ENCODE measurements around the gene EIF4E3. TPM values are rescaled to one million over a fixed set of nuclear protein-coding genes. Genes with fewer than 3 reads are reported as not detected.
A peak's percentile ranks its signal among the peaks of the same experiment; 100 is the strongest.

The EIF4E3 gene
- polyA plus RNA-seq, 1 of the 3 experiments (the other 2 are of a cell fraction): 0.67 TPM

DNA sequence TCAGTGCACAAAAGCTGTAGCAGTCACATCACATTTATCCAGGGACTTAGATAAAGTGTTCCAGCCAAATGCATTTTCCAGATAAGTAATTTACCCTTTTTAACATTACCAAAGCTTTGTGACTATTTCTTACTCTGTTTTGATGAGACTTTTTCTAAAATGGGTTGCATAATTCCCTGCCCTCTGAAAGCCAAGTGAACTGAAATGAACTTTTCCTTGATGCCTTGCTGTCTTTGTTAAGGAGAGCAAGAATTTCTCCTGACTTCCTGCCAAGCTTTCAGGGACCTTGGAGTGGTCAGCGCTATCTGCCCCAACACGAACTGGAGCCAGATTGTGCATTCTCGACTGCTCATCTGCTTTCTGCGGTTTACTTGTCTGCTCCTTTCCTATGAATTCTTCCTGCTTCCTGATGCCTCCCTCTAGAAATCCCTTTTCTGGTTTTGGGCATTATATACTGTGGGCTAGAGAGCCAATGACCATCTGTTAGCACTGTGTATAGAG, 34.8 kb downstream of the EIF4E3 start (continued):
- TF ChIP-seq REST (IDR thresholded peaks at IDR 0.05; ENCODE audit: low read depth, low read length): no peak
- TF ChIP-seq FOSL2 (IDR thresholded peaks at IDR 0.05; ENCODE audit: borderline replicate concordance, low read depth): no peak
- TF ChIP-seq EP300 (IDR thresholded peaks at IDR 0.05; ENCODE audit: borderline replicate concordance in 1 of 2, low read depth in 1 of 2, low read length in 1 of 2): peak in 1 of 2 experiments; percentile 21; a peak in 1 of 4 replicates
- TF ChIP-seq SIN3A (IDR thresholded peaks at IDR 0.05; ENCODE audit: borderline replicate concordance, low read depth, low read length): no peak
- no peak for TF ChIP-seq TAF1 (IDR thresholded peaks at IDR 0.05; ENCODE audit: borderline replicate concordance, low read depth, low read length)
- peak; percentile 38; the same call in 1 of the 2 replicates for TF ChIP-seq ELF1 (IDR thresholded peaks at IDR 0.05)
- TF ChIP-seq MEF2A (IDR thresholded peaks at IDR 0.05; ENCODE audit: borderline replicate concordance, low read depth): no peak
- no peak for TF ChIP-seq NRF1 (IDR thresholded peaks at IDR 0.05; ENCODE audit: low read depth, low read length)
- no peak for TF ChIP-seq MXI1 (IDR thresholded peaks at IDR 0.05; ENCODE audit: low read depth, low read length)
- no peak for TF ChIP-seq JUND (IDR thresholded peaks at IDR 0.05)
- TF ChIP-seq NFIC (IDR thresholded peaks at IDR 0.05; ENCODE audit: borderline replicate concordance): peak; percentile 69; the same call in 1 of the 2 replicates

DNA sequence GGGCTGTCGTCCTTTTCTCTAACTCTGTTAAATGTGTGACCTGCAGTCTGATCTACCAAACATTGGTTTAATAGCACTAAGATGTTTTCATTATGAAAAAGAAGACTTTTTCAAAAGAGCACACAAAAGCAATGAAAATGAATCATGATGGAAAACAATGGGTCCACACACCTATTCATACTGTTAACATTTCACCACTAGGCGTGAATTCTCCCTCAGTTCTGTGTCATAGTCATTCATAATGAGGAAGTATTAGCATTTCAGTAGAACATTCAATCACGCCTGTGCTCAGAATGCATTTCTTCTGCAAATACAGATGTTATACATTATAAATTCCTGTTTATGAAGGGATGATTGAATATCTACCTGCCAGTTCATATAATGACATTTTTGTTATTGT, 35.9 kb downstream of the EIF4E3 start:
- Histone ChIP-seq H3K4me2 (no peak overlapping the region), H3K9me2 (no peaks in the 10 kb centered on the region), H3K27me3 (ENCODE audit: insufficient read depth) (no peaks in the 10 kb centered on the region), H3K27ac (ENCODE audit: low read depth in 2 of 2, low read length in 1 of 2) (no peak overlapping the region; a peak in 1 of 4 replicates), H4K20me1 (ENCODE audit: insufficient read depth) (no peaks in the 10 kb centered on the region), H3K9ac (no peak overlapping the region), H3K9me3 (no peaks in the 10 kb centered on the region), H2AFZ (ENCODE audit: low read depth) (no peak overlapping the region), H3F3A (replicated peaks; ENCODE audit: insufficient read depth) (no peaks in the 10 kb centered on the region), H3K79me2 (ENCODE audit: insufficient read depth) (no peaks in the 10 kb centered on the region), H3K4me3 (ENCODE audit: low read depth in 2 of 2, low read length in 1 of 2) (no peak overlapping the region), H3K36me3 (replicated peaks in 1 of 2; ENCODE audit: control insufficient read depth in 1 of 2, insufficient read depth in 2 of 2, low read length in 1 of 2) (no peaks in the 10 kb centered on the region), H3K4me1 (ENCODE audit: control insufficient read depth in 1 of 2, insufficient read depth in 2 of 2, low read depth in 1 of 2, low read length in 1 of 2) (peaks cover 0 to 2% of the 10 kb centered on the region in 2 experiments; a peak in 3 of 4 replicates)
- DNase-seq: no peak
- POLR2A ChIA-PET: no interaction called here
- WGBS (ENCODE audit: low lambda C conversion rate): 80% methylated on average over 3 of the region's 3 CpGs
- CTCF ChIA-PET: interaction anchor here (0.6 kb wide), 1 partner anchor 1162 kb away, joined by 3 read pairs; no protein-coding TSS in a partner anchor
- TF ChIP-seq CTCF (IDR thresholded peaks at IDR 0.05) (no peak), GABPA (IDR thresholded peaks at IDR 0.05; ENCODE audit: low read depth) (no peak), IRF3 (IDR thresholded peaks at IDR 0.05; ENCODE audit: low read depth, low read length) (no peak), USF2 (IDR thresholded peaks at IDR 0.05; ENCODE audit: borderline replicate concordance, low read depth, low read length) (no peak), TAF1 (IDR thresholded peaks at IDR 0.05; ENCODE audit: borderline replicate concordance, low read depth, low read length) (no peak), RXRA (IDR thresholded peaks at IDR 0.05; ENCODE audit: borderline replicate concordance, low read depth) (no peak), MAX (IDR thresholded peaks at IDR 0.05; ENCODE audit: low read depth) (no peak), RCOR1 (IDR thresholded peaks at IDR 0.05; ENCODE audit: low read length) (no peak)

All from SK-N-SH (cell line).